HG02840 (cell line): ENCODE results near the gene NINJ2.

ENCODE experiments used
- ATAC-seq: cut with Tn5 transposase; IDR thresholded peaks from one replicate; pipeline ENCODE4 v1.9.1; 2021; ENCODE audit warnings: mild to moderate bottlenecking, moderate library complexity, moderate number of reproducible peaks; ENCODE audit not compliant: unreplicated experiment, low FRiP score

The NINJ2 gene

GRCh38 chr12:558580-558979 is 104.7 kb downstream of the NINJ2 start:
- no peak for ATAC-seq

- ATAC-seq, result no peak
Observed at GRCh38 chr12:556498-556897, 106.7 kb downstream of the NINJ2 start.

GRCh38 chr12:554001-554285 is 109.3 kb downstream of the NINJ2 start:
- no peak for ATAC-seq

GRCh38 chr12:553216-554000 is 109.8 kb downstream of the NINJ2 start:
- no peak for ATAC-seq

GRCh38 chr12:552466-552865 is 110.8 kb downstream of the NINJ2 start:
- no peak for ATAC-seq

- ATAC-seq, result no peak
Observed at GRCh38 chr12:550473-551260, 112.6 kb downstream of the NINJ2 start.

- ATAC-seq, result no peak
Observed at GRCh38 chr12:549476-550082, 113.7 kb downstream of the NINJ2 start.

- no peak for ATAC-seq
Observed at GRCh38 chr12:547883-548470, 115.3 kb downstream of the NINJ2 start.

- ATAC-seq, result no peak
Observed at GRCh38 chr12:546920-547845, 116.1 kb downstream of the NINJ2 start.

GRCh38 chr12:546265-546919 is 116.9 kb downstream of the NINJ2 start:
- no peak for ATAC-seq

GRCh38 chr12:545835-546234 is 117.4 kb downstream of the NINJ2 start:
- ATAC-seq, result no peak

GRCh38 chr12:544941-545635 is 118.2 kb downstream of the NINJ2 start:
- ATAC-seq, result no peak

GRCh38 chr12:544142-544541 is 119.1 kb downstream of the NINJ2 start:
- no peak for ATAC-seq

- no peak for ATAC-seq
Observed at GRCh38 chr12:543114-543451, 120.2 kb downstream of the NINJ2 start.

GRCh38 chr12:542395-543113 is 120.7 kb downstream of the NINJ2 start:
- ATAC-seq, result no peak

- ATAC-seq, result no peak
Observed at GRCh38 chr12:541676-542324, 121.4 kb downstream of the NINJ2 start.

GRCh38 chr12:539540-540310 is 123.5 kb downstream of the NINJ2 start:
- ATAC-seq, result no peak
